GF-D8 (cell line): ENCODE data around the gene RASSF9.

Source experiments
- DNase-seq: peaks from one replicate; lab custom pipeline; 2025; lab: John Stamatoyannopoulos, UW

Gene RASSF9

DNA sequence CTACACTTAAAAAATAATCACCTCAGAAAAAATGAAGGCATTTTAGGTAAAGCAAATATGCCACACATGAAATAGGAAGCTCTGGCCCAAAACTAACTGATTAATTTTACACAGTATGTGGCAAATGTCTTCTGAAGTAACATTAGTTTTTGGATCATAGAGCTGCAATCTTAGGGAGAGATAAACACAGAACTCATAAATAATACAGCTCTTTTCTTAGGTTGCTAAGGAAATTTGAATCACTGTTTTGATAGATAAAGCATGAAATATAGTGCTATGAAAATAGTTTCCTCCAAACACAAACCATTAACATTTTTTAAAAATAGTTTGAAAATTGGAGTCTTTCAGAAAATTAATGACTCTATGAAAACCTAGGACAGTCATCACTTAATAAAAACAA is 15.0 kb downstream of the RASSF9 start:
- no peak for DNase-seq

DNA sequence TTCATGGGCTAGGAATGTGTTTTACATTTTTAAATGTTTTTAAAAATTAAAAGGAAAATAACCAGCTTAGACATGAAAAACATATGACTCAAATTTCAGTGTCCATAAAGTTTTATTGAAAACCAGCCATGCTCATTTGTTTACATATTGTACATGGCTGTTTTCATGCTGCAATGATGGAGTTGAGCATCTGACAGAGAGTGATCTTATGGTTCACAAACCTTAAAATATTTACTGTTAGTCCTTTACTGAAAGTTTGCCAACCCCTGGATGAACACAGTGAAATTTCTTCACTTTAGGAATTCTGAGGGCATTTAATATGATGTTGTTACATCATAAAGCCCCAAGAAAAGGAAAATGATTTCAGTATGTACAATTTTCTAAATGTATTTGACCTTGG is 16.1 kb downstream of the RASSF9 start:
- no peak for DNase-seq

DNA sequence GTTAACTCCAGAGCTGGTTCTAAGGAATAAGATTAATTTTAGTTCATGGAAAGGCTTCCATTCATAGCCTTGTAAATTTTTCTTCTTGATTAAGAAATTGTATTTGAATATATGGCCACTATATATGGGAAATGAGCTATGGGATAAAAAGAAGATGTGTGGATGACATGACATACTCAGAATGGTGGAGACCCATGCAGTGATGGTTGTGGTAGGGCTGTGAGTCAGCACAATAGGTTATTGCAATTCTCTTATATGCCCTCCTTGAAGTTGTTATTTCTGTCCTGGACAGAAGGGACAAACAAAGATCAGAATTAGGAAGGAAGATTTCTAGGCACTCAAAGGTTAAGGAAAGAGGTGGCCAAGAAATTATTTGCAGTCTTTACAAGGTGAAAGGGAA is 21.5 kb downstream of the RASSF9 start:
- DNase-seq, result no peak

DNA sequence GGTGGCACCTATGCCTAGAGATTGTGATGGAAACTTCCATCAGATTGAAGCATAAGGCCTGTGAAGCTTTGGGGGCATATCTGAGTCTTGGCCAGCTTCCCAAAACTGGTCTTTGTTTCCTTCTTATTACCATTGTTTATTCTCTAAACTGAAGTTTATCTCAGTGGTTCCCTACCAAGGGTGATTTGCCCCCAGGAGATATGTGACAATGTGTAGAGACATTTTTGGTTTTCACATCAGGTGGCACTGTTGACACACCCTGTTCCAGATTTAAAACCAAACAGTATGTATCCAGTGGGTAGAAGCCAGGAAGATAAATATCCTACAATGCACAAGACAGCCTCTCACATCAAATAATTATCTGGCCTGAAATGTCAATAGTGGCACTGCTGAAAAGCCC is 22.1 kb downstream of the RASSF9 start:
- DNase-seq, result no peak

DNA sequence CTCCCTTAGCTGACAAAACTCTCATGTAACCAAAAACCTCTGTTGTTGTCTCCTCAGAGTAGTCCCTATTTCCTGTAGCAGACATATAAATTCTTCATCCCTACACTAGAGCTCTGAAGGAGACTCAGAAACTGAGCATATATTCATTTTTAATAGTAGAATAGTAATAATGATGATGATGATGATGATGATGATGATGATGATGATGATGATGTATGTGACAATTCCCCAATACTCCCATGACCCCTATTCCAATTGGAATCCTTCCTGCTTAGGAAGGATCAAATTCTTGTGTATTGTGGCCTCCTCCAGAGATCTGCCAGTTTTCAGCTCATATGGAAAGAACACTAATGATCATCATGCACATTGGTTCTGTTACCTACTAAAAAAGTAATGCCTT is 26.7 kb downstream of the RASSF9 start:
- DNase-seq, result no peak

DNA sequence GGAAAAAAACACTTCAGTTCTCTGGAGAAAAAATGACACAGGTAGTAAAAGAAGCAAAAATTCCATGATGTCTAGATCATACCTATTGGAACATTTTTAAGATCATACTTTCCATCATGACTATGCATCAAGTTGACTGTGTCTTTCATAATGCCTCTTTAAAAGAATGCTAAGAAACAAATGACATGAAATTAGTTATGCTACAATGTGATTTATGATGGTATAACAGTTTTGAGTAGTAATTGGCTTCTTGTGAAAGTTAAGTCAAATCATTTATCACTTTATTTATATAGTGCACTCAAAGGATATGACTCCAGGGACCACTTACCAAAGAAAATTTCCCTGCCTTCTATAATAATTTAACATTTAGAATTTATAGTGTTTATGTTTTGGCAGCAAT is 28.5 kb downstream of the RASSF9 start:
- no peak for DNase-seq

DNA sequence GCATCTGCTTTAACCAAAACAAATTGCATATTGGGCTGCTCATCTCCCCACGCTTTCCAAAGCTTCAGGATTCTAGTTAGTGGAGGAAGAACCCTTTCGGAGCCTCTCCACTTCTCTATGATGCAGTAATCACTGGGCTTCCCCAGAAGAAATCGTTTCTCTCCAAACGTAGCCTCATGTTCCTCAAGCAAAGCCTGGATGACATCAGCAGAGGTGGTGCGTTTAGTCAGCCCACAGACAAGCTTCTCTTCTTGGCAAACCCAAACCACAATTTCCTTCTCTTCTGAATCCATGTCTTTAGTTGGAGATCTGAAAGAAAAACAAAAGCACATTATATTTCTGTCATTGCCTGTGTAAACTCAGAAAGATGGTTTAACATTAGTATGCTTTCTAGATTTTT is 30.6 kb downstream of the RASSF9 start:
- no peak for DNase-seq

DNA sequence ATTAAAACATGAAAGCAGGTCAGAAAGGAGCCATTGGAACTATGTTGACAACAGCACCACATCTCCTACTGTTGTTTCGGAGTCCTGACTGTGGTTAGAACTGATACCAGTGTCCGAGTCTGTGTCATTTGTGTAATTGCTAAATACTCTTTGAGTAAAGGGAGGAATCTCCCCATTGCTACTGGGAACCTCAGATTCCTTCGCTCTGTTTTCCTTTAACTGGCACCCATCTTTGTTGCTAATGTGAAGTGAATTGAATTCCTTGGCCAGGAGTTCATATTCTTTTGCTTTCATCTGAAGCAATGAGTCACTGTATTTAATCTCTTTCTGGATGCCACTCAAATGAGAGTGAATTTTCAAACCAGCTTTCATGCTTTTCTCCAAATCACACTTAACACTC is 31.5 kb downstream of the RASSF9 start:
- DNase-seq, result no peak

DNA sequence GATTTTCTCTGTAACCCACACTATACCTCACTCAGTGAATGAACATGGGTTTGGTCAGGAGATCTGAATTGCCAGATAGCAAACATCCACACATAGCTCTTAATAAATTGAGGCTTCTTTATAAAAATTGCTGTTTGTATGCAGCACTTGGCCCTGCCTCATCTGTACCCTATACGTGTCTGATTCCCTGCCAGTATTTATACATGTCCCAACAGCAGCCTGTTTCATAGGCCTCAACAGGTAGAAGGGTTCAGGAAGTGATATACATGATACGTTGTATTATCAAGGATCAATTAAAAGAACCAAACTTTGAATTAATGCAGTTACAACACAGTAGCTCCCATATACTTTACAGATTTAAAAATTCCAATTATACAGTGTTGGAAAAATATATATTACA is 32.3 kb downstream of the RASSF9 start:
- DNase-seq, result no peak

DNA sequence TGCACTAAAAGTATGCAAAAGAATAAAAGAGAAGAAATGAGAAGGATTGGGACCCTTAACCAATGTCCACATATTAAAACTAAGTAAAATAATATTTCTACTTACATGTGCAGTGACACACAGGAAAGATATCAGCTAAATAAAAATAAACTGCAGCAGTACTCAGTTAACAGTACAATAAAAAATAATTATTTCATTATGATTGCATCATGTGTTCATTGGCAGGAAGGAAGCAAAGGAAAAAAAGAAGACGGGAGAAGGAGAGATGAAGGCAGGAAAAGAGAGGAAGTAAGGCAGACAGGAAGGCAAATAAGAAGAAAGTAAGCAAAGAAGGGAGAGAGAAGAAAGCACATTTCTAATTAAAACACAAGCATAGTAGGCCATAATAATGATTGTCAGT is 33.0 kb downstream of the RASSF9 start:
- no peak for DNase-seq

DNA sequence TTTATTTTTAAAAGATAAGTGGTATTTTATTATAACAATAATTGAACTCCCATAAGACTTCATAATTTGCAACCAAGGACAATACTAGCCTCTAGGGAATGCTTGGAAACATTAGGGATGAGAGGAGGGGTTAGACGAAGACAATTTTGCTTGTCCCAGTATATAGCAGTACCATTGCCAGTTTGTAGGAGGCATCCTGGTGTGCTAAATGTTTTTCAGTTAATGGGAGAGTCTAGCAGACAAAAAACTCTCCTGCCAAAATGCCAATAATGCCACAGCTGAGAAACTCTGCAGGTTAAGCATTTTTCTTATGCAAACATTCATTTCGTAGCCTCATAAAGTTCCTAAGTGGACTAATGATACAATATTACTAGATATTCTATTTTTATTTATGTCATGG is 38.1 kb downstream of the RASSF9 start:
- DNase-seq, result no peak

DNA sequence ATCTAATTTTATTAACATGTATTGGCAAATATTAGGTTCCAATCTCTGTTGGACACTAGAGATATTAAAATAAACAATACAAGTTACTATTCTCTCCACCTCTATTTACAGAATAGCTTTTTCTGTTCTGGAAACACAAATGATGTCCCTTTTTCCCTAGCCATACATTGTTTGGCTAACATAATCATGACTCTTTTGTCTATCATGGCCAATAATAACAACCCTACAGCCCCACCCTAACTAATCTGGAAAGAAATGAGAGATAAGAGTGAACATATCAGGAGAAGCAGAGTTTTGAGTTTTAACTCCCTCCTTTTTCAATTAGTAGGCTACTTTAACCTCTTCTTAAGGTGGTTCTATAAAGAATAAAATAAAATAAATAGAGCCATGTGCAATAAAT is 40.2 kb downstream of the RASSF9 start:
- DNase-seq, result no peak

DNA sequence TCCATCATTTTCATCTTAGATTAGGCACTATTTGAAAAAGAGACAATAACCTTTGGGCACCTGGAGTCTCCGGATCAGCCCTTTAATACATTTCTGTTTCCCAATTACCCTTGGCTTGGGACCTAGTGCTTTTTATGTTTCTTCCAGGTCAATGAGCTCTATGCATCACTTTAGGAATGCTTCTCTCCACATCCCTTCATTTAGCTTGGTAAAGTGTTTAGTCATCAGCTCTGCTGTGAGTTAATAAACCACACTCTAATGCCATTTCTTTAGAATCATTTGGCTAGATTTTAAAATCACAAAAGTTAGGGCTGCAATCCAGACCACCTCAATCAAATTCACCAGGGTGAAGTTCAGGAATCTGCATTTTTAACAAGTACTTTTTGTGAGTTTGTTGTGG is 41.7 kb downstream of the RASSF9 start:
- DNase-seq, result no peak

DNA sequence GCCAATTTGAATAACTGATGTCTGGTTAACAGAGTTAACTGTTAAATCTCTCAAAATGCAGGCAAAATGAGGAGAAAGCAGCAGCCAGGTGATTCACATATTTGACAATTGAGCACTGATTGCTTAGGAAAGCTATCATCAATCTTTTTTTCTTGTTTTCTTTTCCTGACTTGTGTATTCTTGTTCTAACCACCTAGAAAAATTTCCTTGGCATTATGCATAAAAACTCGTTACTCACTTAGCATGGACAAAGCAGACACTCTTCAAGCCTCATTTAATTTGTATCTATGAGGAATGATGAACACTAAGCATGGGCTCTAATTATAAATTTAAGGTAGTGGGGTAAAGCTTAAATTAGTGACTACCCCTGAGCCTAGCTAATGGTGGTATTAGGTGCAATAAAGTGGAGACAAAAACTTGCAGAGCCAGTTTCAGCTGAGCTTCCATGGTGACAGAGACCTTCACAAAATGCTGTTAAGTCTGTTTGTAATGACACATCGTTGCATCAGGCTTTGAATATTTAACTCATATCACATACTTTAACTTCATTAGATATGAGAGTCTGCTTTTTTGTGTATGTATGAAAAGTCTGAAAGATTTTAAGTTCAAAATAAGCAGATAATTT is 52.0 kb downstream of the RASSF9 start:
- DNase-seq, result no peak

DNA sequence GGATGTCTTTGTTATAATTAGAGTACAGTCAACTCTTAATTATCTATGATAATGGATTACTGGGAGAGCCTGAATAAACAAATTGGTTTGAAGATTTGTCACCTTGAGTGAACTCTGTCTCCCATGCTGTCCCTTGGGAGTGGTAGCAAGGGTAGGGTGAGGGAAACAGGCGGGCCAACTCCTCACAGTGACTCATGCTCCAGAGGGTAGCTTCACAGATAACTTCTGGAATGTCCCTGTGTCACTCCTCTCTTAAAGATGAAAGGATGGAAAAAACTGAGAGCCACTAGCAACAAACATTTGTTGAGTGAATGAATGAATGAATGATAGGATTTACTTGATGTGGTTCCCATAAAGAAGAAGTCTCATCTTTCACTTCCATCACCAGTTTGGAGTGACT is 53.5 kb downstream of the RASSF9 start:
- no peak for DNase-seq

DNA sequence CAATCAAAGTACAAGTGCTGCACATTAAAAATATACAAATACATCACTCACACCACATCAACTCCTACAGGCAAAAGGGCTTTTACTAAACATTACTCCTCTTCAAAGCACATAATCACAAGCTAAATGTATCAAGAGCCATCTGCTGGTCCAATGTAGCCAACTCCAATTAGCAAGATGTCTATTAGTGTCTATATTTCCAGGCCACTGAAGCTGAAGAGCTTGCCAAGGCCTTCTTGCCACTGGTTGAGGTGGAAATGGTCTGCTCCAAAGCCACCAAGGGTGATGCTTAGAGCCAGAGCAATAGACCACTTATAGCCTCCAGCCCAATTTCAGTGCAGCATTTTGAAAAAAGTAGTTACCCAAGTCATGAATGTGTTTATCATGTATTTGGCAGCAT is 54.4 kb downstream of the RASSF9 start:
- no peak for DNase-seq

DNA sequence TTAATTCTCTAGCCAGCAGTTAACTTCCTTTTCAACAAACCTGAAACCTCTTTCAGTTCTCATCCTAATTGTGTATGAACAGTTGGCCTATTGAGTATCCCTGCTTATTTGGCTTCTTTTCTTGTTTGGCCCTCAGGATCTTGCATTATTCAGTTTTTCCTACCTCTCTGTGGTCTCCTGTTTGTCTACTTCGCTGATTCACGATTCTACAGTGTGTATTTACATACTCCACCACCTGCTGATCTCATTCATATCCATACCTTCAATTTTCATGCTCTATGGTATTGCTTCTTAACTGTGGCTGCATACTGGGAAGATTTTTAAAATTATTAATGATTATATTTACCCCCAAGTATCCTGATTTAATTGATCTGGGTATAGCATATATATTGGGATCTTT is 56.4 kb downstream of the RASSF9 start:
- DNase-seq, result no peak

DNA sequence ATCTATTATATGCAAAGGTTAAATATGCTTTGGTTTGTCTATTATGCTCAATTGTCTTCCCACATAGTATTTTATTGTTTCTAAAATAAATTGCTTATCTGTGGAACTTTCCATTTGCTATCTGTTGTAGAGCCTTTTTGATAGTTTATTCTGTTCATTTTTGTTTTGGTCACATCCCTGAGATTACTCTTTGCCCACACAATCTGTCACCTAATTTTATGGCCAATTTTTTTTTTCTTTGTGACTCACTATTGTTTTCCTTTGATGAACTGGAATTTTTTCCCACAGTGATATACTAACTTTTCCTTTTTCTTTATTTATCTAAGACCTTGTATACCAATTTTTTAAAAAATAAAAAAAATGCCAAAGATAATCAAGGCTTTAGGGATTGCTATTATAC is 61.1 kb downstream of the RASSF9 start:
- DNase-seq, result no peak

DNA sequence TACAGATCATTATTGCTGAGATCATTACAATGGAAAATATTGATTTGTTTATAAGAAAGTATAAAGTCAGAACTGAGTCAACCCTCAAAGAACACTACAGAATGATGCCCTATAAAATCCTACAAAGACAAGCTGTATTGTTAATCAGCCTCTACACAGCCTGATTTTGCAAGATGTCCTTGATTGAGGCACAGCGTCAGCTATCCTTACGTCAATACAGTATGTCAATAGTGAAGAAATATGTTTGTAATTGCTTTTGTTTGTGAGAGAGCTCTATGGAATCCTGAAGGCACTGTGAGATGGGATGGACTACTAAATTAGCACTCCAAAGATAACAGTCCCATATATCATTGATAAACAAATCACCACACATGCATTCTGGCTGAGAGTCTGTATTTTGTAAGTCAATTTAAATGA is 70.7 kb downstream of the RASSF9 start:
- DNase-seq, result no peak

DNA sequence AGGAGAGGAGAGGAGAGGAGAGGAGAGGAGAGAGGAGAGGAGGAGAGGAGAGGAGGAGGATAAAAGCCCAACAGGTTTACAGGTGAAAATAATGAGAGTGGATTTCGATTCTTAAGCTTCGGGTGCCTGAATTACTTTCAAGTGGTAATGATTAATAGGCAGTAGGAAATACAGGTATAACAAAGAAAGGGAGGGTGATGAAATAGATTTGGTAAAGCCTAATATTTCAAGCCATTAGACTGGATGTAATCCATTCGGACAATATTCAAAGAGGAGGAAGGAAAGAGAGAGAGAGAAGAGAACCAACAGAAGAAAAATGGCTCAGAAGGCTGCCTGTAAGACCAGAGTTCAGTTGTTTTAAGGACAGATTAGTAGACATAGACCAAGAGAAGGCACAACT is 76.6 kb downstream of the RASSF9 start:
- DNase-seq, result no peak

DNA sequence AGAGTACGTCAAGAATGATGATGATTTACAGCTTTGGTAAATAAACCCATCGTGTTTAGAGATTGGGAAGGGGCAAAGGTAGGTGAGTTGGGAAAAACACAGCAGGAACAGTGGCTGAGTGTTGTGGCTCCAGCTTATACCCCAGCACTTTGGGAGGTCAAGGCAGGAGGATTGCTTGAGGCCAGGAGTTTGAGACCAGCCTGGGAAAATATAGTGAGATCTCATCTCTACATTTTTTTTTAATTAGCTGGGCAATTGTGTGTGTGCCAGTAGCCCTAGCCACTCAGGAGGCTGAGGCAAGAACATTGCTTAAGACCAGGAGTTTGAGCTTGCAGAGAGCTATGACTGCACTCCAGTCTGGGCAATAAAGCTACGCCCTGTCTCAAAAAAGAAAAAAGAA is 77.1 kb downstream of the RASSF9 start:
- no peak for DNase-seq

DNA sequence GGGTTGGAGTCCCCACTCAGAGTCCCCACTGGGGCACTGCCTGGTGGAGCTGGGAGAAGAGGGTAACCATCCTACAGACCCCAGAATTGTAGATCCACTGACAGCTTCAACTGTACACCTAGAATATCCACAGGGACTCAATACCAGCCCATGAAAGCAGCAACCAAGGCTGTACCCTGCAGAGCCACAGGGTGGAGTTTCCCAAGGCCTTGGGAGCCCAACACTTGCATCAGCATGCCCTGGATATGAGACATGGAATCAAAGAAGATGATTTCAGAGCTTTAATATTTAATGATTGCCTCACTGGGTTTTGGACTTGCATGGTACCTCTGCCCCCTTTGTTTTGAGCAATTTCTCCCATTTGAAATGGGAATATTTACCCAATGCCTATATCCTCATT is 80.4 kb downstream of the RASSF9 start:
- no peak for DNase-seq
